PC-9 (cell line): ENCODE measurements around the gene GPX6.

ENCODE experiments used
- CTCF ChIP-seq: fragments of 200-600 bp; sonication (generic); conservative IDR thresholded peaks from 2 replicates; pipeline ENCODE4 v1.6.1; 2017; ENCODE audit warnings: mixed run types, antibody characterized with exemption, mild to moderate bottlenecking, moderate library complexity
- EZH2 ChIP-seq: fragments of 200-600 bp; sonication (generic); IDR thresholded peaks from 2 replicates; pipeline ENCODE4 v1.8.0; 2017; ENCODE audit warnings: antibody characterized with exemption, low read depth

DNA sequence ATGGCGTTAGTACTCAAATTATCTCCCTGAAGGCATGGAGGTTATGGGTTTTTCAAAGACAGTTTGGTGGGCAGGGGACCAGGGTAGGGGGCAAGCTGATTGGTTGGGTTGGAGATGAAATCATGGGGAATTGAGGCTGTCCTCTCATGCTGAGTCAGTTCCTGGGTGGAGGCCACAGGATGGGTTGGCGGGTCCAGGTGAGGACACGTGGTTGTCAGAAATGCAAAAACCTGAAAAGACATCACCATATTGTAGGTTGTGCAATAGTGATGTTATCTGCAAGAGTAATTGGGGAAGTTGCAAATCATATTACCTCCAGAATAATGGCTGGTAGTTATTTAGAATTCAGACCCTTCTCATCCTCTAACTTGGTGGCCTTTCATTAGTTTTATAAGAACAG, 30.1 kb downstream of the GPX6 start:
- TF ChIP-seq CTCF (no peak), EZH2 (no peak)
